C4-2B (cell line): ENCODE data around the gene PNLDC1.

ENCODE experiments used
- CTCF ChIP-seq: fragments of 450-650 bp; conservative IDR thresholded peaks from 2 replicates; pipeline ENCODE4 v1.5.1; 2017; ENCODE audit warnings: mild to moderate bottlenecking
- ZFX ChIP-seq: fragments of 450-650 bp; IDR thresholded peaks from 2 replicates; pipeline ENCODE4 v1.6.1; 2017

- TF ChIP-seq CTCF (no peak), ZFX (no peak)
Observed at GRCh38 chr6:159804504-159804903, 4.4 kb downstream of the PNLDC1 start.
